ENCODE measurements around the gene LGI4.
"Not testable (repeated sequence)": the region's sequence is repeated elsewhere in the genome, so short reads cannot be mapped to it uniquely, and the experiment has no call there.

- TF ChIP-seq CTCF, POLR2A (IDR thresholded peaks at IDR 0.05): not testable (repeated sequence)
Observed at GRCh38 chr19:35103614-35104013, 31.2 kb downstream of the LGI4 start.

Data from vagina (tissue), 2 donors.